ENCODE data around the gene APOBEC3C.
"Not testable (repeated sequence)": the region's sequence is repeated elsewhere in the genome, so short reads cannot be mapped to it uniquely, and the experiment has no call there.

The APOBEC3C gene

GRCh38 chr22:39041908-39042307 is 27.9 kb downstream of the APOBEC3C start:
- DNase-seq (ENCODE audit: low read depth), result no peak
- no peak overlapping the region for H3K4me3 ChIP-seq (ENCODE audit: low read length)
- no peak for TF ChIP-seq CTCF (conservative IDR thresholded peaks at IDR 0.05; ENCODE audit: low read depth, low read length)

GRCh38 chr22:39043063-39043462 is 29.0 kb downstream of the APOBEC3C start:
- H3K4me3 ChIP-seq (ENCODE audit: low read length); DNase-seq (ENCODE audit: low read depth): not testable (repeated sequence)

- H3K4me3 ChIP-seq (ENCODE audit: low read length), result not testable (repeated sequence)
Measured at GRCh38 chr22:39045136-39045535, 31.1 kb downstream of the APOBEC3C start.

GRCh38 chr22:39049486-39049885 is 35.4 kb downstream of the APOBEC3C start:
- DNase-seq (ENCODE audit: low read depth); H3K4me3 ChIP-seq (ENCODE audit: low read length): not testable (repeated sequence)

More at GRCh38 chr22:39045136-39045535, 31.1 kb downstream of the APOBEC3C start:
- not testable (repeated sequence) for DNase-seq (ENCODE audit: low read depth)

- DNase-seq (ENCODE audit: low read depth); H3K4me3 ChIP-seq (ENCODE audit: low read length): not testable (repeated sequence)
Measured at GRCh38 chr22:39051844-39052495, 37.9 kb downstream of the APOBEC3C start.

GRCh38 chr22:39055658-39056057 is 41.6 kb downstream of the APOBEC3C start:
- TF ChIP-seq CTCF (conservative IDR thresholded peaks at IDR 0.05; ENCODE audit: low read depth, low read length), result no peak
- DNase-seq (ENCODE audit: low read depth), result no peak
- no peak overlapping the region for H3K4me3 ChIP-seq (ENCODE audit: low read length)

GRCh38 chr22:39061290-39061689 is 47.2 kb downstream of the APOBEC3C start:
- DNase-seq (ENCODE audit: low read depth), result not testable (repeated sequence)

GRCh38 chr22:39061951-39062350 is 47.9 kb downstream of the APOBEC3C start:
- DNase-seq (ENCODE audit: low read depth); H3K4me3 ChIP-seq (ENCODE audit: low read length): not testable (repeated sequence)

More at GRCh38 chr22:39061290-39061689, 47.2 kb downstream of the APOBEC3C start:
- not testable (repeated sequence) for H3K4me3 ChIP-seq (ENCODE audit: low read length)

- not testable (repeated sequence) for H3K4me3 ChIP-seq (ENCODE audit: low read length); DNase-seq (ENCODE audit: low read depth)
Measured at GRCh38 chr22:39063904-39064303, 49.8 kb downstream of the APOBEC3C start.

- H3K4me3 ChIP-seq (ENCODE audit: low read length); DNase-seq (ENCODE audit: low read depth): not testable (repeated sequence)
Measured at GRCh38 chr22:39066442-39067276, 52.6 kb downstream of the APOBEC3C start.

GRCh38 chr22:39068033-39068785 is 54.2 kb downstream of the APOBEC3C start:
- peak; percentile 11 for TF ChIP-seq CTCF (conservative IDR thresholded peaks at IDR 0.05; ENCODE audit: low read depth, low read length)
- no peak overlapping the region for H3K4me3 ChIP-seq (ENCODE audit: low read length)
- DNase-seq (ENCODE audit: low read depth), result no peak

Data from retinal pigment epithelial cell (primary cell).